GM21717 (cell line): ENCODE results near the gene NPAS3.

Experiments used
- ATAC-seq: cut with Tn5 transposase; IDR thresholded peaks from one replicate; pipeline ENCODE4 v1.9.1; 2021; ENCODE audit warnings: mild to moderate bottlenecking, moderate library complexity; ENCODE audit not compliant: unreplicated experiment

NPAS3 gene

GRCh38 chr14:33732175-33732574 lies 793.5 kb downstream of the NPAS3 start:
- ATAC-seq = no peak

DNA sequence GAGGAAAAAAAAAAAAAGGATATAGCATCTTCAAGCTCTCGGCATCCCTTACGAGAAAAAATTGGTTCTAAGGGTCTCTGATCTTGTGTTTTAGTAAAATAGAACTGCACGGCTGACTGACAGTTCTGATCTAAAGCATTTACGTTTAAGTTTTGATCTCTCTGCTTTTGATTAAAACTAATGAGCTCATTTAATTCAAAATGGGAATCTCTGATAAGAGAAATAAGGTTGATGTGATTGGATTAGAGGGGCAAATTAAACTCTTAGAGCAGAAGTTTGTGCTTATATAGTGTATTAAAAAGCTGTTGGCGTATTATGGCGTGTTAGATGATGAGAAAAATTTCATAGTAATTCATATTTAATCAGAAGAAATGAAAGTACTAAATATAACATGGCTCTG lies 794.6 kb downstream of the NPAS3 start:
- no peak for ATAC-seq

GRCh38 chr14:33733721-33734120 lies 795.0 kb downstream of the NPAS3 start:
- no peak for ATAC-seq

DNA sequence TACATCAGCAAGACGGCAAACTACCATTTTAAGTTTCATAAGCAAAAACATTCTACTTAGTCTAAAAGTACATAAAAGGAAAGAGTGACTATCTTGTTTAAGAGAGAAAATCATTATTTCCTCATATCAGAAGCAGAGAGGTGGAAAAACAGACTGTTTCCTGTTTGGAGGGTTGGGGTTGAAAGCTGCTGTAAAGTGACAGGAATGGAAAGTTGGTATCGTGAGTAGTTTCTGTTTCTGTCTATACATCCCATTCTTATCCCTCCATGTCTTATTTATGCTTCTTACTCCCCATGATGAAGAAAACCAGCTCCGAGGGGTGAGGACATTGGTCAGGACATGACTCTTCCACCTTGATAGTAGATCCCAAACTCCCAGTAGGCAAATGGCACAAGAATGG lies 795.7 kb downstream of the NPAS3 start:
- no peak for ATAC-seq

DNA sequence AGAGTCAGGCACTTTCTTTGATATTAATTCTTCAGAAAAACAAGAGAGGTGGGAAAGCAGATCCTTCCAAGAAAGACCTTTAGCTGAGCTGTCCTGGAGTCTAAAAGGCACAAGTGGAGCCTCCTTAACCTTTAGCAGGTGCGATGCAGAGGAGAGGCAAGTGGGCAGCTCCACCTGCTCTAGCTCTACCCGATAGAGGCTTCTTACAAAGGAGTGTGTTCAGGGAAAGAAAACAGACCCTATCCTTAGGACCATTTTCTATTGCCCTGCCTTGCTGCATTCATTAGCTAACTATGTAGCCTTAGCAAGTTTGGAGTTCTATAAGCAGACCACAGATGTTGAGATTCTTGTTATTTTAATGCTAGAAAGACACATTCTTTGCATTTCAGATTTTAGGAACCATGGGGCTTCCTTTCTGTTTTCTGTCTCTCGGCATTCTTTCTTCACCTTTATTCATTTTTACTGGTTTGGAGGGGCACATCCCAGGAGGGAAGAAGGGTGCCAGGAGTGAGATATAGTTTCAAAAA lies 797.7 kb downstream of the NPAS3 start:
- no peak for ATAC-seq

GRCh38 chr14:33736979-33737378 lies 798.3 kb downstream of the NPAS3 start:
- no peak for ATAC-seq

GRCh38 chr14:33737446-33737845 lies 798.8 kb downstream of the NPAS3 start:
- ATAC-seq = no peak

DNA sequence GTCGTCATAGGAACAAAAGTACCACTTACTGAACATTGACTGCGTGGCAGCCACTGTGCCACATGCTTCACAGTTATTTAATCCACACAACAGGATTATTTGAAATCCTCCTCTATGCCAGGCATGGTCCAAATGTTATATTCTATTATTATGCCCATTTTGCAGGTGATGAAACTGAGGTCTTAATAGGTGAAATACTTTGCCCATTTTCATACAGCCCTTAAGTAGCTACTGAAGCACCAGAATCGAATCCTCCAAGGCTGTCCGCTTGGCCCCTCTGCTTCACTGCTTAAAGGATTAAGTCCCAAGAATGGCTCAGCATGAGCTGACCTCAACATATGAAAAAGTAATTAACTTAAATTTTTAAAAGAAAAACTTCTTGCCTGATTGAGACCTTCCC lies 799.4 kb downstream of the NPAS3 start:
- ATAC-seq = no peak

GRCh38 chr14:33738491-33738890 lies 799.8 kb downstream of the NPAS3 start:
- ATAC-seq = no peak

- ATAC-seq = no peak
Measured at GRCh38 chr14:33740531-33740930, 801.9 kb downstream of the NPAS3 start.

DNA sequence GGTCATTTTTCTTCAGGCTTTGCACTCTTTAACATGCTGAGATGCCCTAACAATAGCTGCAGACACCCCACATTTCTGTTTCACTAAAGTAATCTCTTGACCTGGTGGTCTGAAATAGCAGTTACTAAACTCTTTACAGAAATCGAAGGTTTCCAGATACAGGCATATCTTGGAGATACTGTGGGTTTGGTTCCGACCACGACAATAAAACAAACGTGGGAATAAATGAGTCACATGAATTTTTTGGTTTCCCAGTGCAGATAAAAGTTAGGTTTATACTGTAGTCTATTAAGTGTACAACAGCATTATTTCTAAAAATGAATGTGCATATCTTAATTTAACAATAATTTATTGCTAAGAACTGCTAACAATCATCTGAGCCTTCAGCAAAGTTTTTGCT lies 803.5 kb downstream of the NPAS3 start:
- no peak for ATAC-seq

DNA sequence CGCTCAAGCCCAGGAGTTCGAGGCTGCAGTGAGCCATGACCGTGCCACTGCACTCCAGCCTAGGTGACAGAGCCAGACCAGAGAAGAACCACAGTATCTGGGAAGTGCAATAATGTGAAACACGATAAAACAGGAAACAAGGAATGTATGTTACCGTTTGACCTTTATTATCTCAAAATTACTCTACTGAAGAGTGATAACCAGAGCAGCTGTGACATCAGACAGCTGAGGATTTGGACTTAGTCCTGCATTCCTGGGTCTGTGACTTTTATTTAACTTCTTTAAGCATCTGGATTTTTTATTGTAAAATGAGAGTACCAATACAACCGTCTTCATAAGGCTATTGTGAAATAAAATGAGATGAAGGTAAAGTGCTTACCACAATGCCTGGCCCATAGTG lies 806.5 kb downstream of the NPAS3 start:
- no peak for ATAC-seq

- ATAC-seq = no peak
Measured at GRCh38 chr14:33747749-33748148, 809.1 kb downstream of the NPAS3 start.

GRCh38 chr14:33754261-33754660 lies 815.6 kb downstream of the NPAS3 start:
- no peak for ATAC-seq

- ATAC-seq = no peak
Measured at GRCh38 chr14:33755358-33755757, 816.7 kb downstream of the NPAS3 start.

GRCh38 chr14:33756833-33757232 lies 818.2 kb downstream of the NPAS3 start:
- no peak for ATAC-seq

DNA sequence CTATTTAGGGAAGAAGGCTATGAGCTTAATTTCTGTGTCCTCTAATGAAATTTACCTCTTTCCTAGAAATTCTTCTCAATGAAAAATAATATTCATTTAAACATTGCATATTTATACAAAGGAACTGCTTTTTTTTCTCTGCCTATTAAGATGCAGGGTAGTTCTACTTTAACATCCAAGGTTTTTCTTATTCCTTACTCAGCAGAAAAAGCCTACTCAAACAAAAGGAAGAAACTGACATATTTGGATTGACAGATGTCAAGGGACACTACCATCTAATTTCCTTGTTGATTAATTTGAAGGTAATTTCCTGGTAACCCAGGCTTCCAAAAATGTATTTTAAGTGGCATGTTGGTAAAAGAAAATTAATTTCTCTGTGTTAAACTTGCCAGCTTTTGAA lies 819.9 kb downstream of the NPAS3 start:
- no peak for ATAC-seq

- ATAC-seq = no peak
Measured at GRCh38 chr14:33762161-33762851, 823.6 kb downstream of the NPAS3 start.

DNA sequence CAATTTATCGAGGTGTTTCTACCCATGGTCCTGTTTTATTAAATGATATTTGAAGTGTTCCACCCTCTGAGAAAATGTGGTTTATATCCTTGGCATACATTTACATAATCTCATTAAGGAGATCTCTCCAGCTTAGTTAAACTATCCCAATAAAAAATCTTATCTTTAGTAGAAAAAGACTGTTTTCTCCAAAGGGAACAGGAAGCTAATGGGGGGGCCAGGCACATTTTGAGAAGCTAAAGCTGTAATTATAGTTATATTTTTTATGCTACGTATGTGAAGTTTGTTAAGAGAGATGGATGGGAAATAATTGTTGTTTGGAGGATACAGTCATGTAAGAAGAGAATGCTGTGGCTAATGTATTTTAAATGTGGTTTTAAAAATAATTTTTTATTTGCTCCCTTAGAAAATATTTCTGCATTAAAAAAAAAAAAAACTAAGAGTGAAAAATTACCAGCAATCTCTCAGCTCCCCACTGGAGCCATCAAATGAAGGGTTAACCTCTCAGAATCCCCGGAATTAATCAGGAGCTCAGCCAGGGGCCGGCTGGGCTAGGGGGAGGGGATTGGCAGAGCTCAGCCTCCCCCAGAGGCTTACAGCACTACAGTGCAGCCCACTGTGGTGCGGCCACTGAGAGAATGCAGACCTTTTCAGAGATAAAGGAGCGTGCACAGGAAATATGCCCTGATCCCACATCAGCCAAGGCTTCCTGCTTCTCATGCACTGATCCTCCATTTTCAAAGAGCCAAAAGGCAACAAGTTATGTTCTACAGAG lies 826.4 kb downstream of the NPAS3 start:
- ATAC-seq = no peak

- ATAC-seq = no peak
Measured at GRCh38 chr14:33767586-33768457, 829.1 kb downstream of the NPAS3 start.

GRCh38 chr14:33768458-33768830 lies 829.8 kb downstream of the NPAS3 start:
- ATAC-seq = no peak
